Measurements from ENCODE around the gene DNAJA2. TPM values are rescaled to one million over a fixed set of nuclear protein-coding genes. Genes with fewer than 3 reads are reported as not detected.

The DNAJA2 gene
- total RNA-seq, 1 experiment from 2014 or later, result 101 TPM

- TF ChIP-seq AFF4 (CRISPR knock-in tag; IDR thresholded peaks at IDR 0.05; ENCODE audit: borderline replicate concordance), result no peak
- TF ChIP-seq ZNF425 (CRISPR knock-in tag; conservative IDR thresholded peaks at IDR 0.05), result no peak
- TF ChIP-seq ZBTB43 (CRISPR knock-in tag; IDR thresholded peaks at IDR 0.05), result no peak
- TF ChIP-seq ZNF219 (CRISPR knock-in tag; IDR thresholded peaks at IDR 0.05; ENCODE audit: borderline replicate concordance), result no peak
- TF ChIP-seq NFE2L1 (CRISPR knock-in tag; IDR thresholded peaks at IDR 0.05), result no peak
- no peak for TF ChIP-seq TEAD4 (CRISPR knock-in tag; IDR thresholded peaks at IDR 0.05)
- no peak for TF ChIP-seq ATF2 (CRISPR knock-in tag; IDR thresholded peaks at IDR 0.05; ENCODE audit: borderline replicate concordance, low read depth)
Observed at GRCh38 chr16:46980926-46981325, 7.5 kb upstream of the DNAJA2 start (continued).

- Mint-ChIP-seq H3K36me3 (peaks cover 8% of the 10 kb centered on the region), H3K4me3 (no peak overlapping the region), H3K27ac (0 out of 2 replicates have a peak overlapping the region, but pooled peaks have one; percentile 8), H3K4me1 (peaks cover 34% of the 10 kb centered on the region), H3K27me3 (ENCODE audit: low read depth) (no peaks in the 10 kb centered on the region), H3K9me3 (no peaks in the 10 kb centered on the region)
- TF ChIP-seq NFE2L1 (CRISPR knock-in tag; IDR thresholded peaks at IDR 0.05) (peak; percentile 78; the same call in 1 of the 2 replicates), TCF7 (CRISPR knock-in tag; IDR thresholded peaks at IDR 0.05; ENCODE audit: low read depth) (no peak)
- no peak for DNase-seq (ENCODE audit: low spot score)
- CTCF ChIA-PET, result no interaction called here
- no peak for ATAC-seq
- POLR2A ChIA-PET, result interaction anchor here (0.6 kb wide), 1 partner anchor 189 kb away, joined by 5 read pairs; no protein-coding TSS in a partner anchor
Observed at GRCh38 chr16:46976550-46976949, 3.1 kb upstream of the DNAJA2 start.

GRCh38 chr16:46975908-46976470, 2.5 kb upstream of the DNAJA2 start:
- ATAC-seq (no peak), DNase-seq (ENCODE audit: low spot score) (no peak)
- Mint-ChIP-seq H3K4me1 (peaks cover 38% of the 10 kb centered on the region), H3K36me3 (peaks cover 12% of the 10 kb centered on the region), H3K9me3 (no peaks in the 10 kb centered on the region), H3K4me3 (no peak overlapping the region), H3K27ac (peak overlapping the region; percentile 92), H3K27me3 (ENCODE audit: low read depth) (no peaks in the 10 kb centered on the region)
- ChIA-PET CTCF (interaction anchor here (1.9 kb wide), 1 partner anchor 62 kb away, joined by 9 read pairs; no protein-coding TSS in a partner anchor), POLR2A (interaction anchor here (0.6 kb wide), 1 partner anchor 188 kb away, joined by 5 read pairs; no protein-coding TSS in a partner anchor)
- TF ChIP-seq ATF6 (CRISPR knock-in tag; IDR thresholded peaks at IDR 0.05) (no peak), ZSCAN18 (CRISPR knock-in tag; IDR thresholded peaks at IDR 0.05) (no peak), ESRRA (CRISPR knock-in tag; IDR thresholded peaks at IDR 0.05; ENCODE audit: borderline replicate concordance) (no peak), CREM (CRISPR knock-in tag; IDR thresholded peaks at IDR 0.05) (no peak), ETV6 (CRISPR knock-in tag; IDR thresholded peaks at IDR 0.05) (no peak), ARID4B (CRISPR knock-in tag; IDR thresholded peaks at IDR 0.05; ENCODE audit: borderline replicate concordance) (no peak), ZNF138 (CRISPR knock-in tag; conservative IDR thresholded peaks at IDR 0.05) (no peak)

Measured in WTC11 (cell line).